ENCODE data around the gene HCN2. TPM values are rescaled to one million over a fixed set of nuclear protein-coding genes. Genes with fewer than 3 reads are reported as not detected.

HCN2 gene
- total and polyA plus RNA-seq, 8 donors, result 0.06 to 0.50 (median 0.17) TPM

DNA sequence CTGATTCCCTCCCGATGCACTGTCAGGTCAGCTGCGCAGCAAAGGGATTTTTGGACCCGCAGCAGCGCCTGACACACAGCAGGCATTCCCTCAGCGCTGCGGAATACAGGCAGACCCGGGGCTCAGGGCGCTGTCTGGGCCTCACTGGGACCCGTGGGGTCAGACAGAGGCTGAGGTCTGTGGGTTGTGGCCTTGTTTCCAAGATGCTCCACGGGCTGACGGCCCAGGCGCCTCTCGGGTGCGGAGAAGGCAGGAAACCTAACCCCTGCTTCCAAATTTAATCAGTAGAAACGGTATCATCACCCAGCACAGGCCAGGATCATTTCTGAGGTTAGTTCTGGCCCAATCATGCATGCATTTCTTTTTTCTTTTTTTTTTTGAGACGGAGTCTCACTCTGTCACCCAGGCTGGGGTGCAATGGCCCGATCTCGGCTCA, 74.0 kb downstream of the HCN2 start:
- peaks cover 0 to 4% of the 10 kb centered on the region in 2 donors for H3K36me3 ChIP-seq
- DNase-seq, result no peak
- peak overlapping the region; percentile 91 to 92 for H3K27ac ChIP-seq
- no peak for ATAC-seq
- peak overlapping the region; percentile 32 to 99 for H3K4me3 ChIP-seq
- no peaks in the 10 kb centered on the region for H3K27me3 ChIP-seq
- TF ChIP-seq, protein P1, sequence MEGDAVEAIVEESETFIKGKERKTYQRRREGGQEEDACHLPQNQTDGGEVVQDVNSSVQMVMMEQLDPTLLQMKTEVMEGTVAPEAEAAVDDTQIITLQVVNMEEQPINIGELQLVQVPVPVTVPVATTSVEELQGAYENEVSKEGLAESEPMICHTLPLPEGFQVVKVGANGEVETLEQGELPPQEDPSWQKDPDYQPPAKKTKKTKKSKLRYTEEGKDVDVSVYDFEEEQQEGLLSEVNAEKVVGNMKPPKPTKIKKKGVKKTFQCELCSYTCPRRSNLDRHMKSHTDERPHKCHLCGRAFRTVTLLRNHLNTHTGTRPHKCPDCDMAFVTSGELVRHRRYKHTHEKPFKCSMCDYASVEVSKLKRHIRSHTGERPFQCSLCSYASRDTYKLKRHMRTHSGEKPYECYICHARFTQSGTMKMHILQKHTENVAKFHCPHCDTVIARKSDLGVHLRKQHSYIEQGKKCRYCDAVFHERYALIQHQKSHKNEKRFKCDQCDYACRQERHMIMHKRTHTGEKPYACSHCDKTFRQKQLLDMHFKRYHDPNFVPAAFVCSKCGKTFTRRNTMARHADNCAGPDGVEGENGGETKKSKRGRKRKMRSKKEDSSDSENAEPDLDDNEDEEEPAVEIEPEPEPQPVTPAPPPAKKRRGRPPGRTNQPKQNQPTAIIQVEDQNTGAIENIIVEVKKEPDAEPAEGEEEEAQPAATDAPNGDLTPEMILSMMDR (IDR thresholded peaks at IDR 0.05), result no peak
- peaks cover 34 to 66% of the 10 kb centered on the region in 2 donors for H3K4me1 ChIP-seq
- no peaks in the 10 kb centered on the region for H3K9me3 ChIP-seq
- intact Hi-C loops (cut with DNase I), result loop anchor here (2.0 to 10.0 kb wide), 2 partner anchors 71 kb away; no protein-coding TSS in a partner anchor

DNA sequence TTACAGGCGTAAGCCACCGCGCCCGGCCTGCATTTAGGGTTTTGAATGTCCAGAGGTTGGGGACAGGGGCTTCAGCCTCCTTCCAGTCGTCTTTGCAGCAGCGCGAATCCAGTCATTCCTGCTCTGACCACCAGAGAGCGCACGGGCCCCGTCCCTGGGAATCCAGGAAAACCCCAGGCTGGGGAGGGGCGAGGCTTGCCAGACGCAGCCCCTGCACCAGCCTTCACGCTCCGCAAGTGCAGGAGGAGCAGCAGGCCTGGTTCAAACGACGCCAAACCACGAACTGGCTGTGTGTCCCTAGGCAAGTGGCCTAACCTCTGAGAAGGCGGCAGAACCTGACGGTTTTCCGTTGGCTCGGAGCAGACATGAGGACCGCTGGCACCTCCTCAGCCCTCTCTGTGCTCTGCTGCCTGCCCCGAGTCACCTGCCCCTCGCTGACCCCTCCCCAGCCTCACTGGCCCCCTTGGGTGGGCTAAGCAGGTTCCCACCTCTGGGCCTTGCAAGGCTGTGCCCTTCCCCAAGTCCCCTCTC, 75.3 kb downstream of the HCN2 start:
- peak; percentile 80 to 94 (median 84) for DNase-seq
- peak; percentile 66 for ATAC-seq
- no peaks in the 10 kb centered on the region for H3K36me3 ChIP-seq
- H3K4me3 ChIP-seq, result peak overlapping the region in 1 of 2 donors; percentile 22
- H3K27me3 ChIP-seq, result no peaks in the 10 kb centered on the region
- H3K4me1 ChIP-seq, result peaks cover 33 to 53% of the 10 kb centered on the region in 2 donors
- intact Hi-C loops (cut with DNase I), result loop anchor here (2.0 to 10.0 kb wide), 2 partner anchors 70 kb away; no protein-coding TSS in a partner anchor
- no peaks in the 10 kb centered on the region for H3K9me3 ChIP-seq
- TF ChIP-seq, protein P1 (IDR thresholded peaks at IDR 0.05), result peak; percentile 89 to 95
- peak overlapping the region in 1 of 2 donors; percentile 68 for H3K27ac ChIP-seq

Other genes starting within 250 kb of the HCN2 start
- gene MIER2, start 245.1 kb upstream of the HCN2 start, total RNA-seq, result 10 to 100 TPM; 24.8 to 41.6 TPM
- gene MIER2, start 245.1 kb upstream of the HCN2 start, polyA plus RNA-seq (ENCODE audit: insufficient read length in 6 of 6), result 10 to 100 TPM; 20.3 to 32.6 (median 26.8) TPM
- gene C2CD4C, start 180.7 kb upstream of the HCN2 start, total RNA-seq, result 1 to 10 TPM; 1.1 to 2.4 TPM
- 1 to 10 TPM in 2 of 6 donors, under 1 TPM in 4; 0.27 to 1.1 (median 0.65) TPM for gene C2CD4C, start 180.7 kb upstream of the HCN2 start, polyA plus RNA-seq (ENCODE audit: insufficient read length in 6 of 6)
- gene SHC2, start 128.8 kb upstream of the HCN2 start, total RNA-seq, result 10 to 100 TPM; 16.8 to 34.5 TPM
- gene SHC2, start 128.8 kb upstream of the HCN2 start, polyA plus RNA-seq (ENCODE audit: insufficient read length in 6 of 6), result 10 to 100 TPM; 16.0 to 28.1 (median 20.2) TPM
- gene MADCAM1, start 93.4 kb upstream of the HCN2 start, total RNA-seq, result under 1 TPM in 1 of 2 donors, not detected in 1; 0.52 TPM
- 10 to 100 TPM in 3 of 6 donors, 1 to 10 TPM in 3; 4.9 to 11.7 (median 8.9) TPM for gene MADCAM1, start 93.4 kb upstream of the HCN2 start, polyA plus RNA-seq (ENCODE audit: insufficient read length in 6 of 6)
- 10 to 100 TPM; 18.0 to 18.2 TPM for gene TPGS1, start 82.4 kb upstream of the HCN2 start, total RNA-seq
- gene TPGS1, start 82.4 kb upstream of the HCN2 start, polyA plus RNA-seq (ENCODE audit: insufficient read length in 6 of 6), result 10 to 100 TPM in 1 of 6 donors, 1 to 10 TPM in 5; 3.5 to 10.2 (median 6.7) TPM
- 10 to 100 TPM; 50.9 to 55.5 TPM for gene CDC34, start 58.1 kb upstream of the HCN2 start, total RNA-seq
- gene CDC34, start 58.1 kb upstream of the HCN2 start, polyA plus RNA-seq (ENCODE audit: insufficient read length in 6 of 6), result 10 to 100 TPM; 42.7 to 62.3 (median 55.0) TPM
- 1 to 10 TPM; 1.4 TPM for gene GZMM, start 45.8 kb upstream of the HCN2 start, total RNA-seq
- 1 to 10 TPM in 1 of 6 donors, under 1 TPM in 4, not detected in 1; 0.45 to 1.1 (median 0.65) TPM for gene GZMM, start 45.8 kb upstream of the HCN2 start, polyA plus RNA-seq (ENCODE audit: insufficient read length in 6 of 6)
- 100 to 1,000 TPM; 339 to 457 TPM for gene BSG, start 17.3 kb upstream of the HCN2 start, total RNA-seq
- 100 to 1,000 TPM; 259 to 372 (median 302) TPM for gene BSG, start 17.3 kb upstream of the HCN2 start, polyA plus RNA-seq (ENCODE audit: insufficient read length in 6 of 6)
- gene POLRMT, start 43.7 kb downstream of the HCN2 start, total RNA-seq, result 10 to 100 TPM; 28.5 to 36.9 TPM
- gene POLRMT, start 43.7 kb downstream of the HCN2 start, polyA plus RNA-seq (ENCODE audit: insufficient read length in 6 of 6), result 10 to 100 TPM; 32.2 to 44.7 (median 42.6) TPM
- gene FGF22, start 50.0 kb downstream of the HCN2 start, total RNA-seq, result under 1 TPM; 0.21 to 0.29 TPM
- under 1 TPM; 0.22 to 0.48 (median 0.35) TPM for gene FGF22, start 50.0 kb downstream of the HCN2 start, polyA plus RNA-seq (ENCODE audit: insufficient read length in 6 of 6)
- gene RNF126, start 73.3 kb downstream of the HCN2 start, total RNA-seq, result 10 to 100 TPM; 24.3 to 34.0 TPM
- gene RNF126, start 73.3 kb downstream of the HCN2 start, polyA plus RNA-seq (ENCODE audit: insufficient read length in 6 of 6), result 10 to 100 TPM; 15.4 to 27.2 (median 21.1) TPM
- 100 to 1,000 TPM in 1 of 2 donors, 10 to 100 TPM in 1; 94.8 to 145 TPM for gene FSTL3, start 86.5 kb downstream of the HCN2 start, total RNA-seq
- gene FSTL3, start 86.5 kb downstream of the HCN2 start, polyA plus RNA-seq (ENCODE audit: insufficient read length in 6 of 6), result 10 to 100 TPM in 4 of 6 donors, 1 to 10 TPM in 2; 7.6 to 14.7 (median 11.2) TPM
- gene PRSS57, start 105.6 kb downstream of the HCN2 start, total RNA-seq, result not detected
- gene PRSS57, start 105.6 kb downstream of the HCN2 start, polyA plus RNA-seq (ENCODE audit: insufficient read length in 6 of 6), result under 1 TPM; 0.15 to 0.50 (median 0.29) TPM
- gene PALM, start 119.1 kb downstream of the HCN2 start, total RNA-seq, result 10 to 100 TPM; 30.2 to 33.0 TPM
- gene PALM, start 119.1 kb downstream of the HCN2 start, polyA plus RNA-seq (ENCODE audit: insufficient read length in 6 of 6), result 10 to 100 TPM; 37.0 to 59.7 (median 42.8) TPM
- gene MISP, start 161.2 kb downstream of the HCN2 start, total RNA-seq, result 10 to 100 TPM; 19.2 to 44.0 TPM
- gene MISP, start 161.2 kb downstream of the HCN2 start, polyA plus RNA-seq (ENCODE audit: insufficient read length in 6 of 6), result 10 to 100 TPM in 3 of 6 donors, 1 to 10 TPM in 3; 5.8 to 15.6 (median 10.6) TPM
- gene PTBP1, start 207.6 kb downstream of the HCN2 start, total RNA-seq, result 100 to 1,000 TPM; 236 to 354 TPM
- 100 to 1,000 TPM; 317 to 374 (median 340) TPM for gene PTBP1, start 207.6 kb downstream of the HCN2 start, polyA plus RNA-seq (ENCODE audit: insufficient read length in 6 of 6)
- 1 to 10 TPM; 1.6 to 1.9 TPM for gene PLPPR3, start 232.1 kb downstream of the HCN2 start, total RNA-seq
- gene PLPPR3, start 232.1 kb downstream of the HCN2 start, polyA plus RNA-seq (ENCODE audit: insufficient read length in 6 of 6), result 10 to 100 TPM in 1 of 6 donors, 1 to 10 TPM in 5; 4.9 to 11.9 (median 6.8) TPM
- 1 to 10 TPM; 1.3 TPM for gene AZU1, start 238.0 kb downstream of the HCN2 start, total RNA-seq
- 1 to 10 TPM; 1.7 to 4.7 (median 2.5) TPM for gene AZU1, start 238.0 kb downstream of the HCN2 start, polyA plus RNA-seq (ENCODE audit: insufficient read length in 6 of 6)

Measured in left lung (tissue), 10 donors.